ENCODE results near the gene AHDC1. TPM values are rescaled to one million over a fixed set of nuclear protein-coding genes. Genes with fewer than 3 reads are reported as not detected.

AHDC1 gene
- total and polyA plus RNA-seq, 10 of the 15 experiments (the other 5 are each of a cell fraction or from before 2014, with no cell fraction given) = 0.21 to 13.0 (median 1.4) TPM

- intact Hi-C loops (cut with micrococcal nuclease; ENCODE audit: unreplicated experiment) = no loop called here
- ChIA-PET RAD21 (ENCODE audit: unreplicated experiment) (no interaction called here), CTCF (no interaction called here), SMC1A (ENCODE audit: uncharacterized antibody, unreplicated experiment) (no interaction called here), POLR2A (no interaction called here)
- H3K27me3 ChIP-seq (replicated peaks in 1 of 2; ENCODE audit: control insufficient read depth in 2 of 2, insufficient read depth in 2 of 2, low read length in 1 of 2) = no peaks in the 10 kb centered on the region
- no peaks in the 10 kb centered on the region for H3K79me2 ChIP-seq (ENCODE audit: control insufficient read depth, insufficient read depth, low read length)
- no TSS peak for BruUV-seq (replicated peaks)
- no peak overlapping the region for H3K4me2 ChIP-seq (ENCODE audit: control insufficient read depth, insufficient read depth)
- H3K9ac ChIP-seq (ENCODE audit: control insufficient read depth, insufficient read depth, low read length) = no peak overlapping the region
- DNase-seq (ENCODE audit: low read depth, low spot score) (no peak), ATAC-seq (no peak), FAIRE-seq (no peak)
- no peaks in the 10 kb centered on the region; a peak in 1 of 4 replicates for H3K36me3 ChIP-seq (ENCODE audit: control insufficient read depth in 2 of 2, insufficient read depth in 2 of 2, low read length in 1 of 2)
- H3K27ac ChIP-seq (ENCODE audit: control insufficient read depth, insufficient read depth) = no peak overlapping the region
- in situ Hi-C loops (cut with MboI) = no loop called here
- H3K4me1 ChIP-seq (ENCODE audit: control insufficient read depth, insufficient read depth, low read length) = no peaks in the 10 kb centered on the region
- no peaks in the 10 kb centered on the region for H4K20me1 ChIP-seq (ENCODE audit: control insufficient read depth, insufficient read depth)
- no peak overlapping the region for H2AFZ ChIP-seq (ENCODE audit: control insufficient read depth, low read depth, low read length)
- H3K9me3 ChIP-seq (replicated peaks; ENCODE audit: control insufficient read depth, insufficient read depth, low read length) = no peaks in the 10 kb centered on the region
- 96% methylated on average over 6 of the region's 6 CpGs for WGBS (ENCODE audit: insufficient coverage, insufficient replicate concordance, low lambda C conversion rate, missing lambda C conversion rate)
- H3K4me3 ChIP-seq = no peak overlapping the region
- TF ChIP-seq SIX5 (IDR thresholded peaks at IDR 0.05; ENCODE audit: low read depth, low read length, severe bottlenecking) (no peak), ZNF384 (IDR thresholded peaks at IDR 0.05; ENCODE audit: borderline replicate concordance, low read depth, low read length) (no peak), ZNF687 (IDR thresholded peaks at IDR 0.05) (no peak), TCF7 (IDR thresholded peaks at IDR 0.05; ENCODE audit: borderline replicate concordance) (no peak), SMAD1 (IDR thresholded peaks at IDR 0.05; ENCODE audit: low read depth, partially characterized antibody) (no peak), STAT3 (IDR thresholded peaks at IDR 0.05; ENCODE audit: low read depth, low read length) (no peak), ZBTB40 (IDR thresholded peaks at IDR 0.05; ENCODE audit: borderline replicate concordance) (no peak), RB1 (IDR thresholded peaks at IDR 0.05; ENCODE audit: borderline replicate concordance) (no peak), FOXM1 (IDR thresholded peaks at IDR 0.05; ENCODE audit: low read depth, low read length) (no peak), CTCF (IDR thresholded peaks at IDR 0.05 in 2 of 3, conservative IDR thresholded peaks at IDR 0.05 in 1 of 3; ENCODE audit: control insufficient read depth in 2 of 3, extremely low read depth in 1 of 3, insufficient read depth in 1 of 3, low read depth in 3 of 3, low read length in 3 of 3) (no peak), HDAC6 (IDR thresholded peaks at IDR 0.05; ENCODE audit: unreplicated experiment) (no peak), ZBTB33 (IDR thresholded peaks at IDR 0.05) (no peak)
Measured at GRCh38 chr1:27589441-27589840, 14.5 kb downstream of the AHDC1 start.
